Lower leg skin (tissue), 3 donors: ENCODE data around the gene RBM26.

Source experiments
- CTCF ChIP-seq, 3 donors: fragments of 450-650 bp; IDR thresholded peaks; one replicate each; pipeline ENCODE4 v1.5.1; 2016; ENCODE audit warnings: antibody characterized with exemption in 3 of 3, mild to moderate bottlenecking in 3 of 3, moderate library complexity in 2 of 3
- POLR2A ChIP-seq, 2 donors: fragments of 450-650 bp; IDR thresholded peaks; one replicate each; pipeline ENCODE4 v1.6.1; 2016 to 2017; ENCODE audit warnings: antibody characterized with exemption in 2 of 2, mild to moderate bottlenecking in 1 of 2, moderate library complexity in 1 of 2

- TF ChIP-seq POLR2A (IDR thresholded peaks at IDR 0.05): no peak
- no peak for TF ChIP-seq CTCF (IDR thresholded peaks at IDR 0.05)
Observed at GRCh38 chr13:79273045-79273444, 133.0 kb downstream of the RBM26 start.
